SK-N-SH (cell line): Measurements from ENCODE around the gene RPS6KB2.

Experiments used
- CTCF ChIP-seq: fragments of 200-600 bp; sonication (generic); IDR thresholded peaks from 2 replicates; pipeline ENCODE4 v1.6.1; 2017; ENCODE audit warnings: antibody characterized with exemption, mild to moderate bottlenecking, moderate library complexity
- EP300 ChIP-seq, 2 experiments: IDR thresholded peaks; 2 replicates each; pipeline versions ENCODE4 v1.4.0 to v1.6.1; 2012; ENCODE audit warnings: borderline replicate concordance in 1 of 2, low read depth in 1 of 2, low read length in 1 of 2
- FOXJ3 ChIP-seq: sonication (generic); formaldehyde crosslinking; IDR thresholded peaks from 2 replicates; pipeline ENCODE4 v1.5.1; 2020; ENCODE audit warnings: mild to moderate bottlenecking, missing genetic modification reagents
- GABPA ChIP-seq: IDR thresholded peaks from 2 replicates; pipeline ENCODE4 v1.4.0; 2012; ENCODE audit warnings: low read depth, mild to moderate bottlenecking
- MAX ChIP-seq: IDR thresholded peaks from 2 replicates; pipeline ENCODE4 v1.4.0; 2012; ENCODE audit warnings: low read depth
- POLR2AphosphoS5 ChIP-seq: IDR thresholded peaks from 2 replicates; pipeline ENCODE4 v1.6.1; 2012; ENCODE audit warnings: low read depth, low read length
- REST ChIP-seq: IDR thresholded peaks from 2 replicates; pipeline ENCODE4 v1.6.1; 2012; ENCODE audit warnings: mild to moderate bottlenecking, low read depth, low read length, moderate library complexity
- SIN3A ChIP-seq: IDR thresholded peaks from 2 replicates; pipeline ENCODE4 v1.6.1; 2012; ENCODE audit warnings: low read depth, mild to moderate bottlenecking, low read length, moderate library complexity, borderline replicate concordance
- TEAD4 ChIP-seq: IDR thresholded peaks from 2 replicates; pipeline ENCODE4 v1.4.0; 2012; ENCODE audit warnings: mild to moderate bottlenecking, borderline replicate concordance; ENCODE audit not compliant: insufficient read depth
- YY1 ChIP-seq: IDR thresholded peaks from 2 replicates; pipeline ENCODE4 v1.4.0; 2012; ENCODE audit warnings: low read depth, mild to moderate bottlenecking

- TF ChIP-seq TEAD4 = no peak
- TF ChIP-seq SIN3A = no peak
- no peak for TF ChIP-seq CTCF
- no peak for TF ChIP-seq POLR2AphosphoS5
- no peak for TF ChIP-seq GABPA
- no peak for TF ChIP-seq MAX
- TF ChIP-seq REST = no peak
- no peak for TF ChIP-seq FOXJ3
- no peak for TF ChIP-seq YY1
- TF ChIP-seq EP300 (IDR thresholded peaks at IDR 0.05; ENCODE audit: borderline replicate concordance in 1 of 2, low read depth in 1 of 2, low read length in 1 of 2) = no peak
These were observed 11.6 kb upstream of the RPS6KB2 start for GRCh38 chr11:67416416-67417335.
